Mesendoderm (in vitro differentiated cells): Measurements from ENCODE around the gene MPDZ.
A peak's percentile ranks its signal among the peaks of the same experiment; 100 is the strongest.

Source experiments
- DNase-seq: peaks from one replicate; pipeline ENCODE4 v3.0.0; 2013
- H2AK5ac ChIP-seq: 2 replicates; pipeline ENCODE4 v1.6.1; 2013; ENCODE audit warnings: low read length, inconsistent platforms
- H2BK120ac ChIP-seq: 2 replicates; pipeline ENCODE4 v1.6.1; 2013; ENCODE audit warnings: low read depth, mild to moderate bottlenecking, low read length, moderate library complexity, mixed read lengths
- H2BK15ac ChIP-seq: replicated peaks from 2 replicates; pipeline ENCODE4 v1.6.1; 2013; ENCODE audit warnings: low read depth, mild to moderate bottlenecking, moderate library complexity
- H2BK5ac ChIP-seq: 2 replicates; pipeline ENCODE4 v1.6.1; 2013; ENCODE audit warnings: low read length, inconsistent platforms
- H3K18ac ChIP-seq: 2 replicates; pipeline ENCODE4 v1.6.1; 2013; ENCODE audit warnings: mild to moderate bottlenecking, low read length, mixed read lengths
- H3K23ac ChIP-seq: one replicate; pipeline ENCODE4 v1.6.1; 2013; ENCODE audit warnings: low read length
- H3K27ac ChIP-seq: 2 replicates; pipeline ENCODE4 v1.5.1; 2013; ENCODE audit warnings: low read depth, mild to moderate bottlenecking, inconsistent platforms, low read length, moderate library complexity
- H3K27me3 ChIP-seq: 2 replicates; pipeline ENCODE4 v1.6.1; 2013; ENCODE audit warnings: low read length, control low read depth, mild to moderate bottlenecking, inconsistent platforms; ENCODE audit not compliant: insufficient read depth, poor library complexity
- H3K36me3 ChIP-seq: 2 replicates; pipeline ENCODE4 v1.6.1; 2013; ENCODE audit warnings: low read length, inconsistent platforms; ENCODE audit not compliant: control insufficient read depth, insufficient read depth
- H3K4ac ChIP-seq: one replicate; pipeline ENCODE4 v1.6.1; 2013; ENCODE audit warnings: low read depth, mild to moderate bottlenecking, low read length, moderate library complexity
- H3K4me1 ChIP-seq: 2 replicates; pipeline ENCODE4 v1.6.1; 2013; ENCODE audit warnings: low read depth, low read length, inconsistent platforms; ENCODE audit not compliant: control insufficient read depth
- H3K4me2 ChIP-seq: 2 replicates; pipeline ENCODE4 v1.6.1; 2013; ENCODE audit warnings: low read length
- H3K4me3 ChIP-seq: 2 replicates; pipeline ENCODE4 v1.5.1; 2013; ENCODE audit warnings: mild to moderate bottlenecking, low read length
- H3K56ac ChIP-seq: one replicate; pipeline ENCODE4 v1.6.1; 2013; ENCODE audit warnings: low read length
- H3K79me1 ChIP-seq: 2 replicates; pipeline ENCODE4 v1.6.1; 2013; ENCODE audit warnings: low read length, inconsistent platforms
- H3K79me2 ChIP-seq: 2 replicates; pipeline ENCODE4 v1.6.1; 2013; ENCODE audit warnings: mild to moderate bottlenecking, low read length; ENCODE audit not compliant: control insufficient read depth, insufficient read depth
- H3K9ac ChIP-seq: 2 replicates; pipeline ENCODE4 v1.6.1; 2013; ENCODE audit warnings: low read length, inconsistent platforms
- H4K5ac ChIP-seq: one replicate; pipeline ENCODE4 v1.6.1; 2013; ENCODE audit warnings: low read length
- H4K8ac ChIP-seq: one replicate; pipeline ENCODE4 v1.6.1; 2013; ENCODE audit warnings: low read depth, mild to moderate bottlenecking, control low read depth, low read length, moderate library complexity
- WGBS: extraction: QIAGEN DNeasy Blood & Tissue Kit; methylation state at CpG from one replicate; pipeline ENCODE4 v1.1.7; 2013; ENCODE audit warnings: low lambda C conversion rate, missing lambda C conversion rate; ENCODE audit not compliant: insufficient coverage; ENCODE audit errors: extremely low coverage; 5-methylcytosine and 5-hydroxymethylcytosine counted together

MPDZ gene

DNA sequence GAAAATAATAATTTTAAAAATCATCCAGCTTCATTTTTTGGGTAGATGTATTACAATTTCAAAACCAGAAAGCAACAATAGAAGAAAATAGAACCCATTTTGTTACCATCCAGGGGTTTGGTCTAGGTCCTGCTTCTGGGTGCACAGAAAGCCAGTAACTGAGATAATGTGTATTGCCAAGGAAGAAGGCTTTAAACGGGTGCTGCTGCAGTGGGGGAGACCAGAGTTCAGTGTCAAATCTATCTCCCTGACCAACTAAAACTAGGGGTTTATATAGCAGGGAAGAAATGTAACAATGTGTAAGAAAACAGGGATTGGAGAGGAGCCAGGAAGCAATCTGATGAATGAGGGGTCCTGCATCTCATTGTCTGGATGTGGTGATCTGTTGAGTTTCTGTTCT is 17.5 kb upstream of the MPDZ start:
- no peak overlapping the region for H2BK120ac ChIP-seq
- H3K23ac ChIP-seq: no peak overlapping the region
- no peaks in the 10 kb centered on the region for H3K79me2 ChIP-seq
- no peak overlapping the region for H3K27ac ChIP-seq
- H3K9ac ChIP-seq: no peak overlapping the region
- no peaks in the 10 kb centered on the region for H3K4me1 ChIP-seq
- no peak overlapping the region for H4K5ac ChIP-seq
- DNase-seq: no peak
- no peak overlapping the region for H3K4me2 ChIP-seq
- no peak overlapping the region for H4K8ac ChIP-seq
- H2BK5ac ChIP-seq: no peak overlapping the region
- WGBS: no CpG with 5 or more reads among the region's 1 CpG
- H3K4me3 ChIP-seq: no peak overlapping the region
- no peak overlapping the region for H3K4ac ChIP-seq
- no peaks in the 10 kb centered on the region for H3K36me3 ChIP-seq
- H3K18ac ChIP-seq: no peak overlapping the region
- H3K27me3 ChIP-seq: no peaks in the 10 kb centered on the region
- H3K56ac ChIP-seq: no peak overlapping the region
- no peaks in the 10 kb centered on the region for H3K79me1 ChIP-seq
- no peak overlapping the region for H2BK15ac ChIP-seq
- no peak overlapping the region for H2AK5ac ChIP-seq

DNA sequence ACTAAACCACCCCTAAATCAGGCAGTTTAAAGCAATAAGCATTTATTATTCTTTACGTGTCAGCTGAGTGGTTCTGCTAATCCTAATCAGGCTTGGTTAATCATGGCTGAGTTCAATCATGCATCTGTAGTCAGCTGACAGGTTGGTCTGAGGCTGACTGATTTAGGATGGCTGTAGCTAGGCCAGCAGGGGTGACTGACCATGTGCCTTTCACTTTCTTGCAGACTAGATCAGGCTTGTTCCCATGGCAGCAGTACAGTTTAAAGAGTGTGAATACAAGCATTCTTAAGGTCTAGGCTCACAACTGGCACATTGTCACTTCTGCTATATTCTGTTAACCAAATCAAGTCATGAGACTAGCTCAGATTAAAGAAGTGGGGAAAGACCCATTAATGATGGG is 16.1 kb upstream of the MPDZ start:
- H2BK120ac ChIP-seq: no peak overlapping the region
- H3K79me2 ChIP-seq: no peaks in the 10 kb centered on the region
- no peaks in the 10 kb centered on the region for H3K79me1 ChIP-seq
- H3K9ac ChIP-seq: no peak overlapping the region
- no peak overlapping the region for H3K4me3 ChIP-seq
- H3K27ac ChIP-seq: no peak overlapping the region
- WGBS: no CpG with 5 or more reads among the region's 1 CpG
- H2AK5ac ChIP-seq: no peak overlapping the region
- no peak overlapping the region for H3K4ac ChIP-seq
- no peak overlapping the region for H3K23ac ChIP-seq
- no peak overlapping the region for H3K4me2 ChIP-seq
- peak; percentile 25 for DNase-seq
- no peak overlapping the region for H3K18ac ChIP-seq
- no peak overlapping the region for H2BK5ac ChIP-seq
- no peak overlapping the region for H2BK15ac ChIP-seq
- no peak overlapping the region for H4K8ac ChIP-seq
- H3K27me3 ChIP-seq: no peaks in the 10 kb centered on the region
- H3K36me3 ChIP-seq: no peaks in the 10 kb centered on the region
- no peak overlapping the region for H4K5ac ChIP-seq
- no peaks in the 10 kb centered on the region for H3K4me1 ChIP-seq
- no peak overlapping the region for H3K56ac ChIP-seq

DNA sequence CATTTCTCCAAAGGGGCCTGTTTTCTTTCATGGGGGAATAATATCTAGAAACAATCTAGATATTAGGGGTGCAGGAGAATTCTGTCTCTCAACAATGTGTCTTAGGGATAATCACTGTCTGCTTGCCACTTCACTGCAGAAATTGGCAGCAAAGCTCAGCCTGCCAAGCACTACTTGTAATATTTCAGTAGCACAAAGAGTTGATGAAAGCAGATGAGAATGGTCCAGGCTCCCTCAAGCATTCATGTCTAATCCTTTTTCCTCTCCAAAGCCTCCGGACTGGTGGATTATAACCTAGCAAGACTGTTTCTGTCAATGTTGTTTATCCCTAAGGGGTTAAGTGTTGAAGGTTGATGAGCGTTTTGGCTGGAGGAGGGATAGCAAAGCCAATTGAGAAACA is 13.3 kb upstream of the MPDZ start:
- Histone ChIP-seq H3K4me2 (no peak overlapping the region), H2BK120ac (no peak overlapping the region), H2BK5ac (no peak overlapping the region), H2AK5ac (no peak overlapping the region), H3K23ac (no peak overlapping the region), H3K27ac (no peak overlapping the region), H3K9ac (no peak overlapping the region), H3K4me1 (no peaks in the 10 kb centered on the region), H3K4ac (no peak overlapping the region), H3K79me1 (no peaks in the 10 kb centered on the region), H3K4me3 (no peak overlapping the region), H2BK15ac (no peak overlapping the region), H4K8ac (no peak overlapping the region), H3K79me2 (no peaks in the 10 kb centered on the region), H3K27me3 (no peaks in the 10 kb centered on the region), H3K56ac (no peak overlapping the region), H4K5ac (no peak overlapping the region), H3K18ac (no peak overlapping the region), H3K36me3 (no peaks in the 10 kb centered on the region)
- no peak for DNase-seq
- no CpG with 5 or more reads among the region's 2 CpGs for WGBS

DNA sequence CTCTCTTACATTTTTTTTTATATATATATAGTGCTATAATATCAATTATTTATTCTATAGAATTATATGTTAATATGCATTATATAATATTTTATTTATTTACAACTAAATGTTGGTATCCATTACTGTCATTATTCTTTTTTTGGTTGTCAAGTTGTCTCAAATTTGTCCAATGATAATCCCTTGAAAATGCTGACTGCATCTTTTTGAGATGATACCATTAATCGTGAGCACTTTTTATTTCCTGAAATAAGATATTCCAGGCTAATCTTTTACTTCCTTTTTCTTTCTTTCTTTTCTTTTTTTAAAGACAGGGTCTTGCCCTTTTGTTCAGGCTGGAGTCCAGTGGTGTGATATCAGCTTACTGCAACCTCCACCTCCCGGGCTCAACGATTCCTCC is 12.7 kb upstream of the MPDZ start:
- no peak overlapping the region for H3K4me3 ChIP-seq
- no peak overlapping the region for H2BK120ac ChIP-seq
- no peaks in the 10 kb centered on the region for H3K4me1 ChIP-seq
- no peaks in the 10 kb centered on the region for H3K36me3 ChIP-seq
- no CpG with 5 or more reads among the region's 3 CpGs for WGBS
- H3K4ac ChIP-seq: no peak overlapping the region
- no peak overlapping the region for H3K9ac ChIP-seq
- H3K4me2 ChIP-seq: no peak overlapping the region
- no peak overlapping the region for H4K5ac ChIP-seq
- no peaks in the 10 kb centered on the region for H3K79me2 ChIP-seq
- no peak overlapping the region for H4K8ac ChIP-seq
- no peak overlapping the region for H3K18ac ChIP-seq
- no peak overlapping the region for H3K27ac ChIP-seq
- H3K56ac ChIP-seq: no peak overlapping the region
- no peaks in the 10 kb centered on the region for H3K27me3 ChIP-seq
- no peaks in the 10 kb centered on the region for H3K79me1 ChIP-seq
- no peak overlapping the region for H3K23ac ChIP-seq
- DNase-seq: no peak
- no peak overlapping the region for H2BK15ac ChIP-seq
- no peak overlapping the region for H2AK5ac ChIP-seq
- no peak overlapping the region for H2BK5ac ChIP-seq

DNA sequence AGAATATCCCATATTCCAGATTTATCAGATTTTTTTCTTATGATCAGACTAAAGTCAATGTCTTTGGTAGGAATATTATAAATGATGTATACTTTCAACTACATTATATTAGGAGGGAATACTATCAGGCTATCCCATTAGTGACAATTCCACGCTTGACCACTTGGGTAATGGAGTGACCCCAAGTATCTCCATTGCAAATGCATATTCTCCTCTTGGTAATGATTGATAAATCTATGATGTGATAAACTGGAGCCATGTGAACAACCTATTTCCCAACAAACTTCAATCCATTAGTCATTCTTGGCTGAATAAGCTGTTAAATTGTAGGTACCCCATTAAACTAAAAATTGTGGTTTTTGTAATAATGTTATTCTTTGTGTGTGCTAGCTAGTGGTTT is 12.2 kb upstream of the MPDZ start:
- no peak overlapping the region for H2BK120ac ChIP-seq
- WGBS: no CpG with 5 or more reads among the region's 1 CpG
- no peaks in the 10 kb centered on the region for H3K79me2 ChIP-seq
- H4K5ac ChIP-seq: no peak overlapping the region
- no peak overlapping the region for H2BK15ac ChIP-seq
- no peaks in the 10 kb centered on the region for H3K79me1 ChIP-seq
- no peaks in the 10 kb centered on the region for H3K36me3 ChIP-seq
- H3K9ac ChIP-seq: no peak overlapping the region
- H3K27ac ChIP-seq: no peak overlapping the region
- H3K18ac ChIP-seq: no peak overlapping the region
- H3K4me2 ChIP-seq: no peak overlapping the region
- H3K27me3 ChIP-seq: no peaks in the 10 kb centered on the region
- no peak overlapping the region for H3K56ac ChIP-seq
- H3K4me3 ChIP-seq: no peak overlapping the region
- no peak overlapping the region for H4K8ac ChIP-seq
- H2AK5ac ChIP-seq: no peak overlapping the region
- no peak overlapping the region for H3K23ac ChIP-seq
- no peak overlapping the region for H2BK5ac ChIP-seq
- no peak for DNase-seq
- H3K4ac ChIP-seq: no peak overlapping the region
- no peaks in the 10 kb centered on the region for H3K4me1 ChIP-seq

DNA sequence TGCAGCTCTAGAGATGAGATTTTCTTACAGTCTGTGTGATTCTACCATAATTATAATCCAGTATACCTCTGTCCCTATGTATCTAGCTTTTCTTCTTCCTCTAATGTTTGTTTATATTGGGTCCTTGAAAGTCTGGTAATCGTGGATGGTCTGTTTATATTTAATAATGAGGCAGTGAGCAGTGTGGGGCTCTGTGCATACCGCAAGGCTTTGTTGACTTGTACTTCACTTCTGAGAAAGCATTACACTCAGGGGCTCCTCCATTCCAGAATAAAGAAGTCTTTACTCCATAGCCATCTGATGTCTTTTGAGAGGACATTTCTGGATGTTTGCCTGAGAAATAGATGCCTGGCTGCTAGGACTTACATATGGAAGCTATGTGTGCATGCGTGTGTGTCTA is 4.5 kb upstream of the MPDZ start:
- Histone ChIP-seq H3K4me3 (no peak overlapping the region), H4K5ac (no peak overlapping the region), H3K27ac (no peak overlapping the region), H3K18ac (no peak overlapping the region), H3K4ac (no peak overlapping the region), H3K79me1 (no peaks in the 10 kb centered on the region), H3K9ac (no peak overlapping the region), H3K56ac (no peak overlapping the region), H3K27me3 (no peaks in the 10 kb centered on the region), H3K4me2 (no peak overlapping the region), H3K23ac (no peak overlapping the region), H2BK120ac (no peak overlapping the region), H2BK15ac (no peak overlapping the region), H3K4me1 (no peaks in the 10 kb centered on the region), H3K36me3 (no peaks in the 10 kb centered on the region), H2BK5ac (no peak overlapping the region), H2AK5ac (no peak overlapping the region), H3K79me2 (no peaks in the 10 kb centered on the region), H4K8ac (no peak overlapping the region)
- DNase-seq: no peak
- no CpG with 5 or more reads among the region's 3 CpGs for WGBS
